ENCODE measurements around the gene TMEM9B. TPM values are rescaled to one million over a fixed set of nuclear protein-coding genes. Genes with fewer than 3 reads are reported as not detected.

Gene TMEM9B
- total and polyA plus RNA-seq, 9 of the 15 experiments (the other 6 are each of a cell fraction or from before 2014, with no cell fraction given), result 7.7 to 20.0 (median 14.0) TPM

DNA sequence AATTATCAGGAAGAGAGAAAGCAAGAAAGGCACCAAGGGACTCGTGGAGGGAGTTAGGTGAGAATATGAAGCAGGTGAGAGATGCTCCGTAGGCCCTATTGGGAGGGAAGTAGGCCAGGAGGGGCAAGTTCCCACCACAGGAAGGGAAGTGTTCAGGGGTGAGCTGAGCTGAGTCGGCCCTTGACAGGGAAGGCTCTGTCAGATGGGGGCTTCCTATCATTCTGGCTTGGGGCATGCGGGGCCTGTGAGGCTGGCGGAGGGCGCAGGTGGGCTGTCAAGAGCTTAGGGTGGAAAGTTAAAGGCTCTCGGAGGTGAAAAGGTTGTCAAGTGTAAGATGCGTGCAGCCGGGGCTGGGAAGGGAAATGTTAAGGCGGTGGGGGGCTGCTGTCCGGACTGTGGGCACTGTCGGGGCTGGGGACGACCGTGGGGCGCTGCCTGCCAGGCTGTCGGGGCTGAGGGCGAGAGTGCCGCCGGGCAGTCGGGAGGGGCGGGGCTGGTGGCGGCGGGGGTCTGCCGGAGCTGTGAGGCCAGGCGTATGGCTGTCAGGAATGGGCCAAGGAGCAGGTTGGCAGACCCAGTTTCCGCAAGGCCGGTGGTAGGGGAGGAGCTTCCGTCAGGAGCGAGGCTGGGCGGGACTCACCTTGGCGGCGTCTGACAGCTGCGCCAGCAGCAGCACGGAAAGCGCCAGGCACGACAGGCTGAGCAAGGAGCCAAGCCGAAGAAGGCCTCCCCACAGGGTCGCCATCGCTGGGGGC is 496 bp downstream of the TMEM9B start (continued):
- TF ChIP-seq HBP1 (CRISPR knock-in tag; IDR thresholded peaks at IDR 0.05) (no peak), ZNF282 (CRISPR knock-in tag; IDR thresholded peaks at IDR 0.05) (peak; percentile 74; the same call in 1 of the 2 replicates), NONO (IDR thresholded peaks at IDR 0.05; ENCODE audit: low read depth in 2 of 2, low read length in 1 of 2) (no peak), ZKSCAN3 (CRISPR knock-in tag; IDR thresholded peaks at IDR 0.05) (no peak), PKNOX1 (IDR thresholded peaks at IDR 0.05) (peak; percentile 51), THRAP3 (IDR thresholded peaks at IDR 0.05; ENCODE audit: borderline replicate concordance) (no peak), CSDE1 (IDR thresholded peaks at IDR 0.05) (no peak), YBX1 (IDR thresholded peaks at IDR 0.05) (no peak), EGR1 (conservative IDR thresholded peaks at IDR 0.05) (no peak), BRF2 (IDR thresholded peaks at IDR 0.05; ENCODE audit: borderline replicate concordance, insufficient read depth, insufficient read length) (no peak), MCM5 (IDR thresholded peaks at IDR 0.05; ENCODE audit: low read depth) (no peak), ZNF41 (CRISPR knock-in tag; conservative IDR thresholded peaks at IDR 0.05) (no peak), TEAD4 (IDR thresholded peaks at IDR 0.05; ENCODE audit: low read length) (no peak), TEAD4 (CRISPR knock-in tag; IDR thresholded peaks at IDR 0.05; ENCODE audit: borderline replicate concordance) (0 out of 2 replicates have a peak, but pooled peaks have one; percentile 33), ZNF696 (CRISPR knock-in tag; conservative IDR thresholded peaks at IDR 0.05) (no peak), SMARCA4 (IDR thresholded peaks at IDR 0.05) (no peak), POLR2B (IDR thresholded peaks at IDR 0.05; ENCODE audit: low read depth, partially characterized antibody) (no peak), U2AF1 (optimal IDR thresholded peaks at IDR 0.05; ENCODE audit: low read depth, low read length) (peak; percentile 84), DLX4 (CRISPR knock-in tag; IDR thresholded peaks at IDR 0.05) (no peak)
- TF ChIP-seq, protein P1, sequence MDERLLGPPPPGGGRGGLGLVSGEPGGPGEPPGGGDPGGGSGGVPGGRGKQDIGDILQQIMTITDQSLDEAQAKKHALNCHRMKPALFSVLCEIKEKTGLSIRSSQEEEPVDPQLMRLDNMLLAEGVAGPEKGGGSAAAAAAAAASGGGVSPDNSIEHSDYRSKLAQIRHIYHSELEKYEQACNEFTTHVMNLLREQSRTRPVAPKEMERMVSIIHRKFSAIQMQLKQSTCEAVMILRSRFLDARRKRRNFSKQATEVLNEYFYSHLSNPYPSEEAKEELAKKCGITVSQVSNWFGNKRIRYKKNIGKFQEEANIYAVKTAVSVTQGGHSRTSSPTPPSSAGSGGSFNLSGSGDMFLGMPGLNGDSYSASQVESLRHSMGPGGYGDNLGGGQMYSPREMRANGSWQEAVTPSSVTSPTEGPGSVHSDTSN (CRISPR knock-in tag; IDR thresholded peaks at IDR 0.05; ENCODE audit: low read depth), result no peak
- TF ChIP-seq, protein P1 (tag; conservative IDR thresholded peaks at IDR 0.05; ENCODE audit: low read depth), result no peak

Data from K562 (cell line).